Ishikawa (cell line): Measurements from ENCODE around the gene SEC24C.

Experiments used
- CEBPB ChIP-seq: IDR thresholded peaks from 2 replicates; pipeline ENCODE4 v1.6.1; 2012
- CREB1 ChIP-seq: IDR thresholded peaks from 2 replicates; pipeline ENCODE4 v1.6.1; 2012; ENCODE audit warnings: low read depth
- EGR1 ChIP-seq: IDR thresholded peaks from 2 replicates; pipeline ENCODE4 v1.6.1; 2012
- EP300 ChIP-seq: IDR thresholded peaks from 2 replicates; pipeline ENCODE4 v1.6.1; 2012; ENCODE audit warnings: borderline replicate concordance
- MAX ChIP-seq: IDR thresholded peaks from 2 replicates; pipeline ENCODE4 v1.6.1; 2012
- NFIC ChIP-seq: IDR thresholded peaks from 2 replicates; pipeline ENCODE4 v1.6.1; 2012
- RAD21 ChIP-seq: IDR thresholded peaks from 2 replicates; pipeline ENCODE4 v1.6.1; 2012; ENCODE audit warnings: low read depth
- TAF1 ChIP-seq: IDR thresholded peaks from 2 replicates; pipeline ENCODE4 v1.6.1; 2012; ENCODE audit warnings: low read depth, mild to moderate bottlenecking
- TCF12 ChIP-seq: IDR thresholded peaks from 2 replicates; pipeline ENCODE4 v1.6.1; 2012; ENCODE audit warnings: low read depth
- TEAD4 ChIP-seq: IDR thresholded peaks from 2 replicates; pipeline ENCODE4 v1.6.1; 2012
- YY1 ChIP-seq: IDR thresholded peaks from 2 replicates; pipeline ENCODE4 v1.6.1; 2012; ENCODE audit warnings: low read depth
- ZBTB7A ChIP-seq: IDR thresholded peaks from 2 replicates; pipeline ENCODE4 v1.6.1; 2012; ENCODE audit warnings: low read depth
- TF ChIP-seq, protein P1 (sequence below): IDR thresholded peaks from 2 replicates; pipeline ENCODE4 v1.6.1; 2012
- TF ChIP-seq, protein P2 (sequence below): IDR thresholded peaks from 2 replicates; pipeline ENCODE4 v1.6.1; 2012; ENCODE audit warnings: low read depth, mild to moderate bottlenecking

SEC24C gene

GRCh38 chr10:73746721-73747120 is 2.5 kb downstream of the SEC24C start:
- TF ChIP-seq CEBPB, result no peak
- TF ChIP-seq TCF12, result no peak
- TF ChIP-seq YY1, result no peak
- no peak for TF ChIP-seq EGR1

- no peak for TF ChIP-seq EGR1
- TF ChIP-seq NFIC, result no peak
- no peak for TF ChIP-seq ZBTB7A
- TF ChIP-seq CEBPB, result no peak
- TF ChIP-seq TAF1, result no peak
- no peak for TF ChIP-seq CREB1
- TF ChIP-seq TCF12, result no peak
- TF ChIP-seq YY1, result no peak
- TF ChIP-seq, protein P1, sequence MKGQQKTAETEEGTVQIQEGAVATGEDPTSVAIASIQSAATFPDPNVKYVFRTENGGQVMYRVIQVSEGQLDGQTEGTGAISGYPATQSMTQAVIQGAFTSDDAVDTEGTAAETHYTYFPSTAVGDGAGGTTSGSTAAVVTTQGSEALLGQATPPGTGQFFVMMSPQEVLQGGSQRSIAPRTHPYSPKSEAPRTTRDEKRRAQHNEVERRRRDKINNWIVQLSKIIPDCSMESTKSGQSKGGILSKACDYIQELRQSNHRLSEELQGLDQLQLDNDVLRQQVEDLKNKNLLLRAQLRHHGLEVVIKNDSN, result no peak
- TF ChIP-seq, protein P2, sequence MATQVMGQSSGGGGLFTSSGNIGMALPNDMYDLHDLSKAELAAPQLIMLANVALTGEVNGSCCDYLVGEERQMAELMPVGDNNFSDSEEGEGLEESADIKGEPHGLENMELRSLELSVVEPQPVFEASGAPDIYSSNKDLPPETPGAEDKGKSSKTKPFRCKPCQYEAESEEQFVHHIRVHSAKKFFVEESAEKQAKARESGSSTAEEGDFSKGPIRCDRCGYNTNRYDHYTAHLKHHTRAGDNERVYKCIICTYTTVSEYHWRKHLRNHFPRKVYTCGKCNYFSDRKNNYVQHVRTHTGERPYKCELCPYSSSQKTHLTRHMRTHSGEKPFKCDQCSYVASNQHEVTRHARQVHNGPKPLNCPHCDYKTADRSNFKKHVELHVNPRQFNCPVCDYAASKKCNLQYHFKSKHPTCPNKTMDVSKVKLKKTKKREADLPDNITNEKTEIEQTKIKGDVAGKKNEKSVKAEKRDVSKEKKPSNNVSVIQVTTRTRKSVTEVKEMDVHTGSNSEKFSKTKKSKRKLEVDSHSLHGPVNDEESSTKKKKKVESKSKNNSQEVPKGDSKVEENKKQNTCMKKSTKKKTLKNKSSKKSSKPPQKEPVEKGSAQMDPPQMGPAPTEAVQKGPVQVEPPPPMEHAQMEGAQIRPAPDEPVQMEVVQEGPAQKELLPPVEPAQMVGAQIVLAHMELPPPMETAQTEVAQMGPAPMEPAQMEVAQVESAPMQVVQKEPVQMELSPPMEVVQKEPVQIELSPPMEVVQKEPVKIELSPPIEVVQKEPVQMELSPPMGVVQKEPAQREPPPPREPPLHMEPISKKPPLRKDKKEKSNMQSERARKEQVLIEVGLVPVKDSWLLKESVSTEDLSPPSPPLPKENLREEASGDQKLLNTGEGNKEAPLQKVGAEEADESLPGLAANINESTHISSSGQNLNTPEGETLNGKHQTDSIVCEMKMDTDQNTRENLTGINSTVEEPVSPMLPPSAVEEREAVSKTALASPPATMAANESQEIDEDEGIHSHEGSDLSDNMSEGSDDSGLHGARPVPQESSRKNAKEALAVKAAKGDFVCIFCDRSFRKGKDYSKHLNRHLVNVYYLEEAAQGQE, result no peak
- TF ChIP-seq MAX, result no peak
- TF ChIP-seq RAD21, result no peak
- no peak for TF ChIP-seq EP300
- TF ChIP-seq TEAD4, result no peak
Observed at GRCh38 chr10:73750819-73751218, 6.6 kb downstream of the SEC24C start.

GRCh38 chr10:73756183-73756582 is 12.0 kb downstream of the SEC24C start:
- TF ChIP-seq RAD21 (no peak), TAF1 (no peak), CEBPB (no peak), TCF12 (no peak), MAX (no peak), ZBTB7A (no peak), CREB1 (no peak), TEAD4 (no peak), NFIC (no peak)
- TF ChIP-seq, protein P2, result no peak

DNA sequence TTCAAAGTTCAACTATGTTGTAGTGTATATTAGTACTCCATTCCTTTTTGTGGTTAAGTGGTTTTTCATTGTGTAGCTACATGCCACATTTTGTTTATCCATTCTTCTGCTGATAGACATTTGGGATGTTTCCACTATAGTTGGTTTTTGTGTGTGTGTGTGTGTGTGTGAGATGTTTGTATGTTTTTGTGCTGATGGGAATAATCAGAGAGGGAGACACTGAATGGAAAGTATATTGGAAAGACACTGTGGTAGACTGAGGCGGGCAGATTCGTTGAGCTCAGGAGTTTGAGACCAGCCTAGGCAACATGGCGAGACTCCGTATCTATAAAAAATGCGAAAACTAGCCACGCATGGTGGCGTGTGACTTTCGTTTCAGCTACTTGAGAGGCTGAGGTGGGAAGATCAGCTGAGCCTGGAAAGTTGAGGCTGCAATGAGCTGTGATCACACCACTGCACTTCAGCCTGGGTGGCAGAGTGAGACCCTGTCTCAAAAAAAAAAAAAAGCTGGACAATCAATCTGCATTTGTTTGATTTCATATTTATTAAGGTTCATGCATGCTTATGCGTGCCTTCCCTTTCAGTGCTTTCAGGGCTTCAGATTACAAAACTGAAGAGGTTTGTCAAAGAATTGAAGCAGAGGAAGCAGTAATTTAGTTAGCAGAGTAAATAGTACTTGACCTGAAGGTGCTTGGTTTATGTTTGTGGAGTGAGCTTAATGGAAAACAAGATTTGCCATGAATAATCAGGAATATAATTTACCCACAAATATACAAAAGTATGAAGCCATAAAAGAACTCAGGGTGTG is 14.7 kb downstream of the SEC24C start:
- TF ChIP-seq TCF12 (no peak), RAD21 (no peak), CEBPB (no peak), TAF1 (no peak), MAX (no peak)
- TF ChIP-seq, protein P2, result no peak
- TF ChIP-seq, protein P1, result no peak
